Endothelial cell of umbilical vein (primary cell): Measurements from ENCODE around the gene TTLL11.

Experiments used
- CTCF ChIP-seq, 2 donors: IDR thresholded peaks; 1 replicate in 1 of 2; 2 replicates in 1 of 2; pipeline ENCODE4 v1.5.1; 2011; ENCODE audit warnings: low read length in 2 of 2, mild to moderate bottlenecking in 2 of 2, moderate library complexity in 2 of 2, control low read depth in 1 of 2, inconsistent platforms in 1 of 2, low read depth in 1 of 2; ENCODE audit not compliant: insufficient read depth in 1 of 2; ENCODE audit errors: extremely low read depth in 1 of 2
- EZH2 ChIP-seq: IDR thresholded peaks from 2 replicates; pipeline ENCODE4 v1.6.1; 2012; ENCODE audit warnings: borderline replicate concordance, low read depth, mild to moderate bottlenecking, moderate library complexity, low read length, inconsistent platforms; ENCODE audit not compliant: severe bottlenecking
- MAX ChIP-seq: IDR thresholded peaks from 2 replicates; pipeline ENCODE4 v1.6.1; 2011; ENCODE audit not compliant: insufficient read depth, insufficient read length
- POLR2A ChIP-seq: IDR thresholded peaks from 2 replicates; pipeline ENCODE4 v1.6.1; 2012; ENCODE audit warnings: low read depth, mild to moderate bottlenecking, control low read depth, low read length
- POLR2AphosphoS5 ChIP-seq: IDR thresholded peaks from 2 replicates; pipeline ENCODE4 v1.6.1; 2012; ENCODE audit warnings: low read depth, mild to moderate bottlenecking, control low read depth, low read length, moderate library complexity; ENCODE audit not compliant: insufficient read depth

GRCh38 chr9:121820286-121821005 lies 272.7 kb downstream of the TTLL11 start:
- TF ChIP-seq POLR2A (no peak), POLR2AphosphoS5 (no peak), MAX (no peak), CTCF (IDR thresholded peaks at IDR 0.05; ENCODE audit: extremely low read depth in 1 of 2, insufficient read depth in 1 of 2, low read depth in 1 of 2, low read length in 2 of 2) (no peak), EZH2 (no peak)
